ENCODE data around the gene PCDHGB4. TPM values are rescaled to one million over a fixed set of nuclear protein-coding genes. Genes with fewer than 3 reads are reported as not detected.

Gene PCDHGB4
- total and polyA plus RNA-seq, 2 of the 4 experiments (the other 2 are of a cell fraction): 10.0 to 17.6 TPM

DNA sequence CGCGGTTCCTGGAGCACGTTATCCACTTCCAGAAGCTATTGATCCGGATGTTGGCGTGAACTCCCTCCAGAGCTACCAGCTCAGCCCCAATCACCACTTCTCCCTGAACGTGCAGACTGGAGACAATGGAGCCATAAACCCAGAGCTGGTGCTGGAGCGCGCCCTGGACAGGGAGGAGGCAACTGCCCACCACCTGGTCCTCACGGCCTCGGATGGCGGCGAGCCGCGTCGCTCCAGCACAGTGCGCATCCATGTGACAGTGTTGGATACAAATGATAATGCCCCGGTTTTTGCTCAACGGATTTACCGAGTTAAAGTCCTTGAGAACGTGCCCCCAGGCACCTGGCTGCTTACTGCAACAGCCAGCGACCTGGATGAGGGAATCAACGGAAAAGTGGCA is 15.9 kb downstream of the PCDHGB4 start:
- ATAC-seq (ENCODE audit: low read depth): no peak
- DNase-seq: no peak
- Histone ChIP-seq H3K4me3 (ENCODE audit: insufficient read depth, low read depth, low read length) (no peak overlapping the region), H3K36me3 (ENCODE audit: control insufficient read depth, insufficient read depth, low read length) (peaks cover 21% of the 10 kb centered on the region), H3K23ac (ENCODE audit: low read depth, low read length) (no peak overlapping the region), H2AK9ac (replicated peaks; ENCODE audit: low read depth, low read length, poor library complexity) (no peak overlapping the region), H4K91ac (ENCODE audit: insufficient read depth, low read depth, low read length) (no peak overlapping the region), H3K4me2 (ENCODE audit: low read depth, low read length) (no peak overlapping the region), H2BK20ac (ENCODE audit: low read depth, low read length) (no peak overlapping the region), H4K20me1 (ENCODE audit: insufficient read depth, low read length) (no peaks in the 10 kb centered on the region), H3K9me3 (ENCODE audit: control insufficient read depth, insufficient read depth, low read length) (peaks cover 58% of the 10 kb centered on the region), H3K4ac (ENCODE audit: low read depth, low read length) (no peak overlapping the region), H3K9ac (ENCODE audit: low read depth, low read length) (no peak overlapping the region), H3K9me1 (ENCODE audit: insufficient read depth, low read length) (no peaks in the 10 kb centered on the region), H2AFZ (replicated peaks; ENCODE audit: low read length, poor library complexity) (no peak overlapping the region), H3K79me1 (ENCODE audit: low read depth in 1 of 2, low read length in 2 of 2) (peaks cover 16 to 26% of the 10 kb centered on the region in 2 experiments), H3K4me1 (ENCODE audit: control insufficient read depth, insufficient read depth, low read length) (no peaks in the 10 kb centered on the region), H2BK15ac (ENCODE audit: low read depth, low read length) (no peak overlapping the region), H3K27ac (ENCODE audit: insufficient read depth, low read length) (no peak overlapping the region), H4K8ac (ENCODE audit: low read depth in 2 of 2, low read length in 2 of 2) (no peak overlapping the region), H3K56ac (ENCODE audit: extremely low read depth, insufficient read depth, low read length) (no peak overlapping the region), H3K14ac (replicated peaks; ENCODE audit: low read depth, low read length) (no peak overlapping the region), H3K27me3 (ENCODE audit: control insufficient read depth, insufficient read depth, low read length) (no peaks in the 10 kb centered on the region), H2BK5ac (ENCODE audit: low read depth, low read length, poor library complexity, severe bottlenecking) (no peak overlapping the region), H3K18ac (ENCODE audit: low read depth, low read length) (no peak overlapping the region), H4K5ac (ENCODE audit: low read depth, low read length) (no peak overlapping the region), H2BK120ac (ENCODE audit: low read depth, low read length) (no peak overlapping the region), H2AK5ac (ENCODE audit: low read depth, low read length) (no peak overlapping the region)
- 53% methylated on average over 11 of the region's 22 CpGs; no CpG with 5 or more reads in 1 of the 2 experiments for WGBS, 2 experiments (ENCODE audit: extremely low coverage in 2 of 2, insufficient read length in 1 of 2)
- no TSS peak for BruUV-seq (replicated peaks)
- dilution Hi-C loops (cut with HindIII; ENCODE audit: low sequenced_read_pairs, unreplicated experiment) (no loop called here), intact Hi-C loops (cut with micrococcal nuclease) (no loop called here), in situ Hi-C loops (cut with MboI; ENCODE audit: low sequenced_read_pairs) (no loop called here)
- POLR2A ChIA-PET (ENCODE audit: unreplicated experiment): no interaction called here
- TF ChIP-seq MXI1 (IDR thresholded peaks at IDR 0.05; ENCODE audit: borderline replicate concordance, low read depth, low read length): no peak
- TF ChIP-seq SMC3 (IDR thresholded peaks at IDR 0.05; ENCODE audit: low read depth, low read length): no peak
- no peak for TF ChIP-seq RCOR1 (IDR thresholded peaks at IDR 0.05; ENCODE audit: insufficient replicate concordance, low read length)
- TF ChIP-seq MAFK (IDR thresholded peaks at IDR 0.05; ENCODE audit: low read depth, low read length): no peak
- TF ChIP-seq RFX5 (IDR thresholded peaks at IDR 0.05; ENCODE audit: low read depth, low read length): no peak
- no peak for TF ChIP-seq RAD21 (IDR thresholded peaks at IDR 0.05; ENCODE audit: low read length)
- TF ChIP-seq, protein P1, sequence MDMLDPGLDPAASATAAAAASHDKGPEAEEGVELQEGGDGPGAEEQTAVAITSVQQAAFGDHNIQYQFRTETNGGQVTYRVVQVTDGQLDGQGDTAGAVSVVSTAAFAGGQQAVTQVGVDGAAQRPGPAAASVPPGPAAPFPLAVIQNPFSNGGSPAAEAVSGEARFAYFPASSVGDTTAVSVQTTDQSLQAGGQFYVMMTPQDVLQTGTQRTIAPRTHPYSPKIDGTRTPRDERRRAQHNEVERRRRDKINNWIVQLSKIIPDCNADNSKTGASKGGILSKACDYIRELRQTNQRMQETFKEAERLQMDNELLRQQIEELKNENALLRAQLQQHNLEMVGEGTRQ (IDR thresholded peaks at IDR 0.05; ENCODE audit: low read depth, low read length): no peak
- no peak for TF ChIP-seq FOS (IDR thresholded peaks at IDR 0.05; ENCODE audit: low read depth, low read length)
- CTCF ChIA-PET: interaction anchor here (1.2 kb wide), 1 partner anchor 160 kb away, joined by 4 read pairs; no protein-coding TSS in a partner anchor
